Loucy (cell line): ENCODE data around the gene KIF1C.

Experiments
- CTCF ChIP-seq: fragments of 200-600 bp; sonication (generic); conservative IDR thresholded peaks from 2 replicates; pipeline ENCODE4 v1.5.1; 2014; ENCODE audit warnings: mild to moderate bottlenecking, antibody characterized with exemption, low read length
- EZH2phosphoT487 ChIP-seq: fragments of 200-600 bp; IDR thresholded peaks from 2 replicates; pipeline ENCODE4 v1.6.1; 2018; ENCODE audit warnings: antibody characterized with exemption, mild to moderate bottlenecking, moderate library complexity, borderline replicate concordance

DNA sequence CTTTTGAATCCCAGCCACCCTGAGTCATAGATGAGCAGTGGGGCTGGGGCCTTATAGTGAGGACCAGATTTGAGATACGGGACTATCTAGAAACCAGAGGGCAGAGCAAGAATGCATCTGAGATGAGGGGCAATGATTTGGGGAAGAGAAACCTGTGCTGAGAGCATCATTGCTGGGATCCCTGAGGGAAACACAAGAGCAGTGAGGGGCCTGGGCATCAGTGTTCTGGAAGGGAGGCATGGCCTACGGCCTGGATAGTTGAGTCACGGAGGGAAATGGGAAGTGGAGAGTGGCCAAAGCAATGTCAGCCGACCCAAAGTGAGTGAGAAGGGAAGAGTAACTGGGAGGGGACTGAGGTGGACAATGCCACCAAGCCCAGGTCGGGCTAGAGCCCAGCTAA, 15.4 kb upstream of the KIF1C start:
- TF ChIP-seq CTCF, result no peak
- TF ChIP-seq EZH2phosphoT487, result no peak
